Measurements from ENCODE around the gene FYB1. TPM values are rescaled to one million over a fixed set of nuclear protein-coding genes. Genes with fewer than 3 reads are reported as not detected.

The FYB1 gene
- total RNA-seq, 1 experiment from 2014 or later, result not detected

DNA sequence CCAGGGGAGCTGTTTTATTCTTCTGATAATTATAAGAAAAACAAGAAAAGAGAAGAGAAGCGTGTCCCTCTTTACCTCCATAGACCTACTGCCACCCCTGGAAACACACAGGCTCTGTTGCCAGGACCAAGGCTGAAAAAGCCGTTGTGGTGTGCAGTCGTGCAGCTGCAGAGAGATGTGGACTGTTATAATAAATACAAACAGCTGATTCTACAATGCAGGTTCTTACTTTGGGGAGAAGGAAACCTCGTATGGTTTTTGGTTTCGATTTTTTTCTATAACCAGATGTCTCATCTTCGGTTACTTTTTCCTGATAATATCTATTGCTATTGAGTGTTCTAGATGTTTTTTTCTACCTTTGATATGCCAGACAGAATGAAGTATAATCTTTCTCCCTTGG lies 28.1 kb downstream of the FYB1 start:
- Histone ChIP-seq H3K79me2 (ENCODE audit: insufficient read depth, low read length) (no peaks in the 10 kb centered on the region), H2AK5ac (ENCODE audit: insufficient read length, low read length) (no peak overlapping the region), H2BK12ac (ENCODE audit: insufficient read length, low read depth, low read length) (no peak overlapping the region), H4K8ac (replicated peaks; ENCODE audit: insufficient read length, low read depth, low read length) (no peak overlapping the region), H2AFZ (ENCODE audit: low read length) (no peak overlapping the region), H3K27ac (ENCODE audit: insufficient read length, low read depth, low read length) (no peak overlapping the region), H4K20me1 (ENCODE audit: control insufficient read depth, insufficient read depth, insufficient read length) (no peaks in the 10 kb centered on the region), H2BK120ac (ENCODE audit: low read depth, low read length, poor library complexity, severe bottlenecking) (no peak overlapping the region), H3K9ac (ENCODE audit: extremely low read depth, insufficient read length, low read length) (no peak overlapping the region), H3K27me3 (ENCODE audit: insufficient read depth, low read length) (no peaks in the 10 kb centered on the region), H2BK5ac (ENCODE audit: insufficient read length, low read length) (no peak overlapping the region), H3K79me1 (ENCODE audit: insufficient read depth, low read depth, low read length, poor library complexity, severe bottlenecking) (no peaks in the 10 kb centered on the region), H2BK15ac (ENCODE audit: low read depth, low read length) (no peak overlapping the region), H3K23me2 (ENCODE audit: insufficient read length, low read depth, low read length, poor library complexity, severe bottlenecking) (no peaks in the 10 kb centered on the region), H4K5ac (ENCODE audit: insufficient read length, low read depth, low read length) (no peak overlapping the region), H4K91ac (ENCODE audit: insufficient read length, low read depth, low read length) (no peak overlapping the region), H3T11ph (ENCODE audit: low read length) (no peak overlapping the region), H3K14ac (ENCODE audit: insufficient read depth, low read length) (no peak overlapping the region), H3K56ac (ENCODE audit: insufficient read length, low read depth, low read length) (no peak overlapping the region), H3K9me3 (ENCODE audit: control insufficient read depth, low read depth, low read length) (no peaks in the 10 kb centered on the region), H2BK20ac (ENCODE audit: low read depth, low read length, poor library complexity, severe bottlenecking) (no peak overlapping the region), H3K4me1 (ENCODE audit: insufficient read depth, low read length) (no peaks in the 10 kb centered on the region), H3K4ac (ENCODE audit: low read depth, low read length) (no peak overlapping the region), H3K4me2 (ENCODE audit: insufficient read depth, insufficient read length, low read length) (no peak overlapping the region), H3K18ac (ENCODE audit: insufficient read length, low read depth, low read length) (no peak overlapping the region), H3K23ac (ENCODE audit: insufficient read length, low read depth, low read length) (no peak overlapping the region)
- H3K27ac Mint-ChIP-seq, result no peak overlapping the region
- no peaks in the 10 kb centered on the region for H3K27me3 Mint-ChIP-seq (ENCODE audit: low read depth)
- WGBS (ENCODE audit: extremely low coverage, insufficient read length, low lambda C conversion rate), result no CpG with 5 or more reads among the region's 6 CpGs
- H3K9me3 Mint-ChIP-seq, result no peaks in the 10 kb centered on the region; a peak in 1 of 5 replicates
- no peaks in the 10 kb centered on the region for H3K36me3 Mint-ChIP-seq (ENCODE audit: insufficient read depth in 1 of 3, low read depth in 3 of 3)
- DNase-seq, result no peak
- H3K4me1 Mint-ChIP-seq, result no peaks in the 10 kb centered on the region
- TF ChIP-seq, protein P1, sequence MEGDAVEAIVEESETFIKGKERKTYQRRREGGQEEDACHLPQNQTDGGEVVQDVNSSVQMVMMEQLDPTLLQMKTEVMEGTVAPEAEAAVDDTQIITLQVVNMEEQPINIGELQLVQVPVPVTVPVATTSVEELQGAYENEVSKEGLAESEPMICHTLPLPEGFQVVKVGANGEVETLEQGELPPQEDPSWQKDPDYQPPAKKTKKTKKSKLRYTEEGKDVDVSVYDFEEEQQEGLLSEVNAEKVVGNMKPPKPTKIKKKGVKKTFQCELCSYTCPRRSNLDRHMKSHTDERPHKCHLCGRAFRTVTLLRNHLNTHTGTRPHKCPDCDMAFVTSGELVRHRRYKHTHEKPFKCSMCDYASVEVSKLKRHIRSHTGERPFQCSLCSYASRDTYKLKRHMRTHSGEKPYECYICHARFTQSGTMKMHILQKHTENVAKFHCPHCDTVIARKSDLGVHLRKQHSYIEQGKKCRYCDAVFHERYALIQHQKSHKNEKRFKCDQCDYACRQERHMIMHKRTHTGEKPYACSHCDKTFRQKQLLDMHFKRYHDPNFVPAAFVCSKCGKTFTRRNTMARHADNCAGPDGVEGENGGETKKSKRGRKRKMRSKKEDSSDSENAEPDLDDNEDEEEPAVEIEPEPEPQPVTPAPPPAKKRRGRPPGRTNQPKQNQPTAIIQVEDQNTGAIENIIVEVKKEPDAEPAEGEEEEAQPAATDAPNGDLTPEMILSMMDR (conservative IDR thresholded peaks at IDR 0.05), result no peak
- H3K4me3 Mint-ChIP-seq, result no peak overlapping the region

All from H9 (cell line).